ENCODE data around the gene FNDC4.
"Not testable (repeated sequence)": the region's sequence is repeated elsewhere in the genome, so short reads cannot be mapped to it uniquely, and the experiment has no call there.

The FNDC4 gene, protein sequence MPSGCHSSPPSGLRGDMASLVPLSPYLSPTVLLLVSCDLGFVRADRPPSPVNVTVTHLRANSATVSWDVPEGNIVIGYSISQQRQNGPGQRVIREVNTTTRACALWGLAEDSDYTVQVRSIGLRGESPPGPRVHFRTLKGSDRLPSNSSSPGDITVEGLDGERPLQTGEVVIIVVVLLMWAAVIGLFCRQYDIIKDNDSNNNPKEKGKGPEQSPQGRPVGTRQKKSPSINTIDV

DNA sequence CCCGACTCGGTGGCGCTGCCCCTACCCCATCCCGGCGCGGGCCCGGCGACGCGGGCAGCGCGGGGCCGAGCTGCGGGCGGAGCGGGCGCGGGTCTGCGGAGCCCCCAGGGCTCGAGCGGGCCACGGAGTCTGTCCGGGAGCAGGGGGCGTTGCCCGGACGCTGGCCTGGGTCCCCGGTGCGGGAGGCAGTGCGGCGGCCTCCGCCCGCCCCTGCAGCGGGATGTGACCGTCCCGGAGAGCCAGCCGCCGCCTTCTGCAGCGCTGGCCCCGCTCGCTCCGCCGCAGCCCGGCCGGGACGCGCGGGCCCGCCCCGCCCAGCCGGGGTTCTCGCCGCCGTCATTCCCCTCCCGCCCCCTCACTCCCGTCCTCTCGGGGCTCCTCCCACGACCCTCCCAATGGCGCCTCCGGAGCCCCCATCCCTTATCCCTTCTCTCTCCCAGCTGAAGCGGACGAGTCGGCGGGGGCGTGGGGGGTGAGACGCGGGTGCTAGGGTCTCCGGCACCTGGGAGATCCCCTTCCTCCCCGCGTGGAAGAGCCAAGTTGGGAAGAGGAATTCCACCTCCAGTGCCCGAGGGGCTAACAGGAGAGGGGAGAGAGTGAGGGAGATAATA is at the start of gene FNDC4:
TSS of gene FNDC4 (minus strand) at position 257 of the 611 bp plus-strand sequence. CDS start 521 bp downstream, outside the sequence.
- no peak for DNase-seq (ENCODE audit: low read depth in 2 of 2)

DNA sequence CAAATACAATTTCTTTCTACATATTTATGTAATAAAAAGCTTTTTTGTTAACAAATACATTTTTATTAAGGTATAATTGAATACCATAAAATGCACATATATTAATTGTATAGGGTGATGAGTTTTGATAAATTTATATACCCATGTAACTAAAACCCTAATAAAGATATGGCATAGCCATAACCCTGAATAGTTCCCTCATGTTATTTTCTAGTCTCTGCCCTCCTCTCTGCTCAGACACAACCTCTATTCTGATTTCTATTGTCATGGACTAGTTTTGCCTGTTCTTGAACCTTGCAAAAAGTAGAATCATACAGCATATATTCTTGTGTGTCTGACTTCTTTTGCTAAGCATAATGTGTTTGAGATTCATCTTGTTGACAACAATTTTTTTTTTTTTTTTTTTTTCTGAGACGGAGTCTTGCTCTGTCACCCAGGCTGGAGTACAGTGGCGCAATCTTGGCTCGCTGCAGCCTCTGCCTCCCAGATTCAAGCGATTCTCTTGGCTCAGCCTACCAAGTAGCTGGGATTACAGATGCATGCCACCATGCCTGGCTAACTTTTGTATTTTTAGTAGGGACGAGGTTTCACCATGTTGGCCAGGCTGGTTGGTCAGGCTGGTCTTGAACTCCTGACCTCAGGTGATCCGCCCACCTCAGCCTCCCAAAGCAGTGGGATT is 49.3 kb upstream of the FNDC4 start:
- DNase-seq (ENCODE audit: low read depth in 2 of 2) = no peak

DNA sequence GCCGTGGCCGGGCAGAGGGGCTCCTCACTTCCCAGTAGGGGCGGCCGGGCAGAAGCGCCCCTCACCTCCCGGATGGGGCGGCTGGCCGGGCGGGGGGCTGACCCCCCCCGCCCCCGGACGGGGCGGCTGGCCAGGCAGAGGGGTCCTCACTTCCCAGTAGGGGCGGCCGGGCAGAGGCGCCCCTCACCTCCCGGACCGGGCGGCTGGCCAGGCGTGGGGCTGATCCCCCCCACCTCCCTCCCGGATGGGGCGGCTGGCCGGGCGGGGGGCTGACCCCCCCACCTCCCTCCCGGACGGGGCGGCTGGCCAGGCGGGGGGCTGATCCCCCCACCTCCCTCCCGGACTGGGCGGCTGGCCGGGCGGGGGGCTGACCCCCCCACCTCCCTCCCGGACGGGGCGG is 44.6 kb upstream of the FNDC4 start:
- not testable (repeated sequence) for DNase-seq (ENCODE audit: low read depth in 2 of 2)

DNA sequence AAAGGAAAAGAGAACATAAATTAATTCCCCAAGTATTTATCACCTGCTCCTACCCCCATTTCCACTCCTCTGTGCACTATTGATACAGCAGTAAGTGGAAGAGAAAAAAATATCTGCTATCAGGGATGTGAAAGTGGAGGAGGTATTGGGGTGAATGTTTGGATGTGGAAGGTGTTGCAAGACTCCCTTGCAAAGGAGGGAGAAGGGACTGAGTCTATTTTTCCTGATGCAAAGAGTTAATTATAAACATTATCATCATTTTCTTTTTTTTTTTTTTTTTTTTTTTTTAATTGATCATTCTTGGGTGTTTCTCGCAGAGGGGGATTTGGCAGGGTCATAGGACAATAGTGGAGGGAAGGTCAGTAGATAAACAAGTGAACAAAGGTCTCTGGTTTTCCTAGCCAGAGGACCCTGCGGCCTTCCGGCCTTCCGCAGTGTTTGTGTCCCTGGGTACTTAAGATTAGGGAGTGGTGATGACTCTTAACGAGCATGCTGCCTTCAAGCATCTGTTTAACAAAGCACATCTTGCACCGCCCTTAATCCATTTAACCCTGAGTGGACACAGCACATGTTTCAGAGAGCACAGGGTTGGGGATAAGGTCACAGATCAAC is 43.9 kb upstream of the FNDC4 start:
- DNase-seq (ENCODE audit: low read depth in 2 of 2) = not testable (repeated sequence)

DNA sequence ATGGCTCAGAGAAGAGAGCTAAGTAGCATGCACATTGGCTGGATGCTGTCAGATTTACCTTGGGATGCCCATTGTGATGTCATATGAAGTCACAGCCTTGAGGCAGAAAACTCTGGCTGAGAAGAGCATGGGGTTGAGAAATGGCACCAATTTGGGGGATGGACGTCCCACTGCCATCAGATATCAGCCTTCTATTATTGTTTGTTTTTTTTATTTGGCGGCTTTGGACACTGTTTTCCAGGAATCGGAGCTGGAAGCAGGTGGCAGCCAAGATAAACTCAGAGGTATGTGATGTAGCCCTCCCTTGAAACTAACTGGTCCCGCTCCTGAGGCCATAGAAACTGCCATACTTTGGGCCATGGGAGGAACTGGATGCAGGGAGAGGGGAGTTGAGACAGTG is 42.3 kb upstream of the FNDC4 start:
- DNase-seq (ENCODE audit: low read depth in 2 of 2) = no peak

DNA sequence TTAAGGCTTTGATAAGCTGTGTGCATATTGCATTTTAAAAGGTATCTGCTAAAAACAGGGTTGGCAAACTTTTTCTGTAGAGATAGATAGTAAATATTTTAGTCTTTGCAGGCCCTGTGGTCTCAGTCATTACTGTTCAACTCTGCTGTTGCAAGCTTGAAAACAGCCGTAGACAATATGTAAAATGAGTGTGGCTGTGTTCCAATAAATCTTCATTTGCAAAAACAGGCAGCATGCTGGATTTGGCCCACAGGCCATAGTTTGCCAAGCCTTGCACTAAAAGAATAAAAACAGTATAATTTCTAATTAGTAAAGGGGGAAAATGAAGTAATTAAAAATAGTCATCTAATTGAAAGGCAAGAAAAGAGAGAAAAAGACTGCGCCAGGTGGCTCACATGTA is 37.0 kb upstream of the FNDC4 start:
- no peak for DNase-seq (ENCODE audit: low read depth in 2 of 2)

DNA sequence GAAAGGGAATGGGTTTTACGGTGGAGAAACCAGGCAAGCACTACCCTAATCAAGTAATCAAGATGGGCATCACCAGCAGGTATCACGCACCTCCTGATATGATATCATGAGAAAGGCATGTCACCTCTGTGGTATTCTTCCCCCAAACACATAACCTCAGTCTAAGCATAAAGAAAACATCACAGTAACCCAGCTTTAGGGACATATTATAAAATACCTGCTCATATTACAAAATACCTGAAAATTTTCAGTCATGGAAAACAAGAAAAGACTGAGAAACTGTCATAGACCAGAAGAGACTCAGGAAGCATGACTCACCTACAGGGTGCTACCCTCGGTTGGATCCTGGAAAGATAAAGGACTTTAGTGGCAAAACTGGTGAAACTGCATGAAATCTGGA is 32.2 kb upstream of the FNDC4 start:
- no peak for DNase-seq (ENCODE audit: low read depth in 2 of 2)

DNA sequence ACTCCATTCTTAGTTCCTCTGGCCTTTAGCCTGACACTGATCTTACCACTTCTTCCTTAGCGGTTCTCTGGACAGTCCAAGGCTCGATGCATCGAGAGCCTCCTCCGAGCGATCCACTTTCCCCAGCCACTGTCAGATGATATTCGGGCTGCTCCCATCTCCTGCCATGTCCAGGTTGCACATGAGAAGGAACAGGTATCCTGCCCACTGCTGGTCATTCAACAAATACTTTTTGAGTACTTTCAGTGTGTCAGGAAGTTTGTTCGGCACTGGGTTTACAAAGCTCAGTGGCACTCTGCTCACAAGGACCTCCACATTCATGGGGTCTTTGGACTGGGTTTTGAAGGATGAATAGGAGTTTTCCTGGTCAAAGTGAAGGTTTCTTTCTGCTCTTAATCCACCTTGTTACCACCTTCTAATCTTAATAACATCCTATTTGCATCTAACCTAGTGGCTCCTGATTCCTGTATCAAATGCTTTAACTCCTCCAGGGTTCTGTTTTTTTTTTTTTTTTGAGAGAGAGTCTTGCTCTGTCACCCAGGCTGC is 27.5 kb upstream of the FNDC4 start:
- DNase-seq (ENCODE audit: low read depth in 2 of 2) = no peak

DNA sequence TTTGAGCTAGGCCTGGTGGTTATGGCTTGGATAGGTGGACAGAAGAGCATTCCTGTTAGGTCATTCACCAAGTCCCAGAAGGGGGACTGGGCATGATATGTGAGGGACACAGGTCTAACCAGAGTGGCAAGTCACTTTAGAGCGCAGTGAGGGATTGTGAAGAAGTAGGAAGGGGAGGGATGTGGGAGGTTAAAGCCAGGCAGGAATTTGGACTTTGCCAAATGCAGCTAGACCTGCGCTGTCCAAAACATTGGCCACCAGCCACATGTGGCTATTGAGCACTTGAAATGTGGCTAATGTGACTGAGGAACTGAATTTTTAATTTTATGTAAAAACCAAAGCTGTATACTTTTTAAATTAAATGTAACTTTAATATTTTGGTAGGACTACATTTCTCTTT is 25.3 kb upstream of the FNDC4 start:
- no peak for DNase-seq (ENCODE audit: low read depth in 2 of 2)

DNA sequence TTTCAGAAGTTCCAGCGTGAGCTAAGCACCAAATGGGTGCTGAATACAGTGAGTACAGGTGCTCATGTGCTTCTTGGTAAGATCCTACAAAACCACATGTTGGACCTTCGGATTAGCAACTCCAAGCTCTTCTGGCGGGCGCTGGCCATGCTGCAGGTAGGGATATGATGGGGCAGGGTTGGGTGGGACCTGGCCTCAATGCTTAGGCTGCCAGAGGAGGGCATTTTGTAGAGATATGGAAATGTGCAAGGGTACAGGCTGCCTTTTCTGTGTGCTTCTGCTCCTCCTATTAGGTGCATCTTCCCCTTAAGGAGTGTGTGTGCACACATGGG is 23.7 kb upstream of the FNDC4 start:
- no peak for DNase-seq (ENCODE audit: low read depth in 2 of 2)

DNA sequence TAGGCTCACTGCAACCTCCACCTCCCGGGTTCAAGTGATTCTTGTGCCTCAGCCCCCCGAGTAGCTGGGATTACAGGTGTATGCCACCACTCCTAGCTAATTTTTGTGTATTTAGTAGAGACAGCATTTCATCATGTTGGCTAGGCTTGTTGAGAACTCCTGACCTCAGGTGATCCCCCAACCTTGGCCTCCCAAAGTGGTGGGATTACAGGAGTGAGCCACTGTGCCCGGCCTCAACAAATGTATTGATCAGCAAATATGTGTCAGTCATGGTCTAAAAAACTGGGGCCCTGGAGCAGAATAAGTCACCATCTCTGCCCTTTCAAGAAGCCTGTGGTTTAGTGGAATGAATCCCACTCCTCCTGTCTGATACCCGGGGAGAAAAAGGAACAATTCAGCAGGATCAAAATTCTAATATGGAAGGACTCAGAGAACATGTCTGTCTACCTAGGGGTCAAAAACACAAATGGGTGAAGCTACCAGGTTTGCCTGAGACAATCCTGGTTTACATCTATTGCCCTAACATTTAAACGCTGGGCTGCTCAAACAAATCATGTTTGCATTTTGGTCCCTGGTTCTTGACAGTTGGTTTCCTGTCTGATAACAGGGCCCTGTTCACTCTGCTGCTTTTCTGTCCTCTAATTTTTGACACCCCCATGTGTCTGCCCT is 23.2 kb upstream of the FNDC4 start:
- no peak for DNase-seq (ENCODE audit: low read depth in 2 of 2)

DNA sequence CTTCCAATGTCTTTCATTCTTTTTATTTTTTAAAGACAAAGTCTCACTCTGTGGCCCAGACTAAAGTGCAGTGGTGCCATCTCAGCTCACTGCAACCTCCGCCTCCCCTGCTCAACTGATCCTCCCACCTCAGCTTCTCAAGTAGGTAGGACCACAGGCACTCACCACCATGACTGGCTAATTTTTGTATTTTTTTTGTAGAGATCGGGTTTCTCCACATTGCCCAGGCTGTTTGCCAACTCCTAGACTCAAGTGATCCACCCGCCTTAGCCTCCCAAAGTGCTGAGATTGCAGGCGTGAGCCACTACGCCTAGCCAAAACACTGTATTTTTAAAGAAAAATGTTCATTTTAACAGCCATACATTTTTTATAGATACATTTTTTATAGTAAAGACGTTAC is 14.3 kb upstream of the FNDC4 start:
- no peak for DNase-seq (ENCODE audit: low read depth in 2 of 2)

DNA sequence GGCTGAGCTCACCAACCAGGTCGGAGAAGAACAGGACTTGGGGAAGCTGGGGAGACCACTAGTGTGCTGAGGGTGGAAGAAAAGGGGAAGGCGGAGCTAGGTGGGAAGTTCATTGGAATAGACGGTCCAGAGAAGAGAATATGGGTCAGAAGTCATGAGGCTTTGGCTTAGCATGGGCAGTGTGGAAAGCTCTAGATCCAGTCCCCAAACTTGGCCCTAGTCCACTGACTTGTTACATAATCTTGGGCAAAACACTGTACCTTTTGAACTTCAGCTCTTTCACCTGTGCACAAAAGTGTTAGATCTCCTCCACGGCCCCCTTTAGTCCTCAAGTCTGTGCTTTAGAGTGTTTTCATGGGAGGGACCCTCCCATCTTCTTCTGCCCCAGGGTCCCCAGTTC is 12.3 kb upstream of the FNDC4 start:
- no peak for DNase-seq (ENCODE audit: low read depth in 2 of 2)

DNA sequence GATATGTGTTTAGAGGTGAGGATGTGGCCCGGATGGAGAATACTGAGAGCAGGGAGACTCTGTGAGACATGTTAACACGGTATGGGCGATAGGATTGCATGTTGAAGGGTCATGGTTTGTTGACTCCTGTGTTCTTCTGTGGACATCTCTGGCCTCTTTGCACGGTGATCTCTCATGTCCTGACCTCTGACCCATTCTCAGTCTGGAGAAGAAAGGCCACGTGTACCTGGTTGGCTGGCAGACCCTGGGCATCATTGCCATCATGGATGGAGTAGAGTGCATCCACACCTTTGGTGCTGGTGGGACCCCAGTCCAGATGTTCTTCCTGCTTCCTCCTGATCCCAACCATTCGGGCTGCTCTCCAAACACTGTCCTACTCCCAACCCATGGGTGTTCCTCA is 11.6 kb upstream of the FNDC4 start:
- no peak for DNase-seq (ENCODE audit: low read depth in 2 of 2)

DNA sequence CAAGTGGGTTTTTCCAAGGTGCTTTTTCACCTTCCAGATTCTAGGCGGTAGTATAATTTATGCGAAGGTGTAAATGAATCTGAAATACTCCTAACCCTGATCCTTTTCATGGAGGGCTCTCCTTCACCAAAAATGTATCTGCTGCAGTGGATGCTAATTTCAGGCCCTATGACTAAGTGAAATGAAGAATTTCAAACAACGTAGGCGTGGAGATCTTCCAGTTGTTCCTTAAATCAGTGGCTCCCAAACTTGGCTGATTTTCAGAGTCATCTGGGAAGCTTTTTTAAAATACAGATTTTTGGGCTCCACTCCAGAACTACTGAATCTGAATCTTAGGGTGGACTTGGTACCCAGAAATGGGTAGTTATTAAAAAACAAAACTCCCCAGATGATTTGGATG is 7.1 kb upstream of the FNDC4 start:
- DNase-seq (ENCODE audit: low read depth in 2 of 2) = no peak

DNA sequence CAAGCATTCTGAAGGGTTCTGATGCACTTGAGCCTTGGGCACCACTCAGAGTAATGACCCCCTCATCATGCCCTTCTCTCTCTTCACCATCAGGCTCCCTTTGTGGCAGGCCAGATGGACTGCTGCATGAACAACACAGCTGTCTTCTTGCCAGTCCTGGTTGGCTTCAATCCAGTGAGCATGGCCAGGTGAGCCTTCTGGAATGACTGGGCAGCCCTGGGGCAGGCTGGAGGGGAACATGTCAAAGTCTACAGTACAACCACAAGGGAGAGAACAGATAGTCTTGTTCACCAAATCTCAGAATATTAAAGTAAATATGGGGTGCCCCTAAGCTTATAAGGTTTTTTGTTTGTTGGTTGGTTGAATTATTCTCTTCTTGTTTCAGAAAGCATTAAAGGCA is 6.0 kb upstream of the FNDC4 start:
- DNase-seq (ENCODE audit: low read depth in 2 of 2) = no peak

DNA sequence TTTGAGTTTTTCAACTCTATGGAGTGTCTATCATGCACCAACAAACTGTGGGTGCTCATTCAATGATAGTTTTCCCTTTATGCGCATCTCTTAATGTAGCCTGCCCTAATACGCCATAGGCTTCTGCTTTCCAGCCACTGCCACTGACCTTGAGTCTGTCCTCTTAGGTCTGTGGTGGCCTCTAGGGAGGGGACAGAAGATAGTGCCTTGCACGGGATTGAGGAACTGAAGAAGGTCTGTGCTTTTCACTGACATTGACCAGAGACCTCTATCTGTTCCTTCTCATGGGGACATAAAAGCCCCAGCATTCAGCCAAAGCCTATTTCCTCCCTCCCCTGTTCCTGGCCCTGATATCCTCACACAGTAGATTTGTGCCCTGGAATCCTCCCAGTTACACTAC is 4.0 kb upstream of the FNDC4 start:
- DNase-seq (ENCODE audit: low read depth in 2 of 2) = no peak

DNA sequence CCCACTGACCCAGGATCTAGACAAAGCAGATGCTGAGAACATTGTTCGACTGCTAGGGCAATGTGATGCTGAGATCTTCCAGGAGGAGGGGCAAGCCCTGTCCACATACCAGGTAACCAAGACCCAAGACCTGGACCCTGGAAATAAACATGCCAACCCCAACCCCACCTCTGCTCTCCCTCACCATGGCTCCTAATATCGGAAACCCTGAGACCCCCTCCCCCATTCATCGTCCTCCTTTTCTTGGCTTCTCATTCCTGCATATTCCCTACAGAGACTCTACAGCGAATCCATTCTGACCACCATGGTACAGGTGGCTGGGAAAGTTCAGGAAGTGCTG is 2.3 kb upstream of the FNDC4 start:
- DNase-seq (ENCODE audit: low read depth in 2 of 2) = no peak

DNA sequence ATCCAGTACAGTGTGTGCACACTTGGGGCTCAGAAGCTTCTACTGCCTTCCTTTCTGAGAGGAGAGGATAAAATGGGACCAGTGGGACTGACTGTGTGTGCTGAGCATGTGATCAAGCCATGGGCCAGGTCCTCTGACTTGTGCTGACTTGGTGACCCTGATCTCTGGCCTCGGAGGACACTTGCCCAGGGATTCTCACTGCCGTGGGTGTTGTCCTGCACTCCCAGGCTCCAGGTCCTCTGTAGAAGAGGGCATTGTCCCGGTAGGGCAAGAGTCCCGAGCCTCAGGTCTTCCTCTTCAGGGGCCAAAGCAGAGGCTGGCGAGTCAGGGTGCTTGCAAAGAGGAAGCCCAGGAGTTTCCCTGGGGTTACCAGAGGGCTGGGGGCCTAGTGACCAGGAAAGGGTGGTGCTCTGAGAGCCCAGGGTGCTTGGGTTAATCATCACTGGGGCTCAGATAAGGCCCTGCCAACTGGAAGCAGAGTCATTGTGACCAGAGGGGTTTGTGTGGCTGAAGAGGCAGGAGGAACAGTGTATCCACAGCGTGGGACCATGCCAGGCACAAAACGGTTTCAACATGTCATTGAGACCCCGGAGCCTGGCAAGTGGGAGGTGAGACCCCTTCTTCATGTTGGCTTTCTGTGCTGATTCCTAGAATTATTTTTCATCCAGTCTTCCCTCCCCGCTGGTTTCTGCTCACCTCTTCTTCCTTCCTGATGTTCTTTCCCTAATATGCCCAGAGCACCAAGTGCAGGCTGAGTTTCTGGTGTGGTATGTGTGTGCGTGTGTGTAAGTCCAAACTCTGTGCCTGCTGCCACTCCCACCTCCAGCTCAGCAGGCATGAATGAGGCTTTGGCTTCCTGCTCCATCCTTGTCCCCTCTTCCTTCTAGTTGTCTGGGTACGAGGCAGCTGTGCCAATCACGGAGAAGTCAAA is 1.6 kb upstream of the FNDC4 start, which contains the start of gene GCKR:
TSS of gene GCKR (plus strand) at position 483 of the 931 bp plus-strand sequence. CDS start at position 549, 66 bp downstream.
- no peak for DNase-seq (ENCODE audit: low read depth in 2 of 2)

DNA sequence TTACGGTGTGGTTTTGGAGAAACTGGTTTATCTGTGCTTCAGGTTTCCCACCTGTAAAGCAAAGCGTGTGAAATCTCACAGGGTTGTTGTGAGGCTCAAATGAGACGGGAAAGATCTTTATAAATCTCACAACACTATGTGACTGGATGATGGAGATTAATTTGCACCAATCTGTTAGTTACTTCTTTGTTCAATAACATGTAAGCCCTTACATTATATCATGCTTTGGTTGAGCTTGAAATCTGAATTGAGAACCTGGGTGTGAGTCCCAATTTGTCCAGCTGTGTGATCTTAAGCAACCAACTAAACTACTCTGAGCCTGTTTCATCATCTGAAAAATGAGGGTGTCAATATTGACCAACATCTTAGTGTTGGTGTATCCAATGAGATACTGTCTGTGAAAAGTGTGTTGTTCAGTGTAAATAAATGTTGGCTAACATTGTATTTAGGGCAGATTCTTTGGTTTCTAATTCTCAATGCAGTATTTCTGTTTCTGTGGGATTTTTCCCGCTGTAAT is 898 bp upstream of the FNDC4 start:
- no peak for DNase-seq (ENCODE audit: low read depth in 2 of 2)

All from activated CD4-positive, alpha-beta T cell treated with anti-CD3 and anti-CD28 coated beads for 24 hours (primary cell).